Activated naive CD8-positive, alpha-beta T cell treated with anti-CD3 and anti-CD28 coated beads, Interleukin-2, amount 50 U/mL, for 24 hours (primary cell): Measurements from ENCODE around the gene NGEF.

Source experiments
- ATAC-seq: fragments of 150-1000 bp; cut with Tn5 transposase; one replicate; pipeline ENCODE4 v1.10.0; 2021
- DNase-seq: peaks from one replicate; pipeline ENCODE4 v3.0.0; 2021
- H3K27ac Mint-ChIP-seq: one replicate; pipeline ENCODE4 v1.8.0; 2021; ENCODE audit warnings: mild to moderate bottlenecking, mixed read lengths
- H3K27me3 Mint-ChIP-seq: one replicate; pipeline ENCODE4 v1.8.0; 2021; ENCODE audit warnings: mixed read lengths
- H3K36me3 Mint-ChIP-seq: one replicate; pipeline ENCODE4 v1.8.0; 2021; ENCODE audit warnings: low read depth, mixed read lengths
- H3K4me1 Mint-ChIP-seq: one replicate; pipeline ENCODE4 v1.8.0; 2021; ENCODE audit warnings: mixed read lengths
- H3K4me3 Mint-ChIP-seq: one replicate; pipeline ENCODE4 v1.8.0; 2021; ENCODE audit warnings: mild to moderate bottlenecking, moderate library complexity, mixed read lengths
- H3K9me3 Mint-ChIP-seq: one replicate; pipeline ENCODE4 v1.8.0; 2021; ENCODE audit warnings: mixed read lengths

NGEF gene

DNA sequence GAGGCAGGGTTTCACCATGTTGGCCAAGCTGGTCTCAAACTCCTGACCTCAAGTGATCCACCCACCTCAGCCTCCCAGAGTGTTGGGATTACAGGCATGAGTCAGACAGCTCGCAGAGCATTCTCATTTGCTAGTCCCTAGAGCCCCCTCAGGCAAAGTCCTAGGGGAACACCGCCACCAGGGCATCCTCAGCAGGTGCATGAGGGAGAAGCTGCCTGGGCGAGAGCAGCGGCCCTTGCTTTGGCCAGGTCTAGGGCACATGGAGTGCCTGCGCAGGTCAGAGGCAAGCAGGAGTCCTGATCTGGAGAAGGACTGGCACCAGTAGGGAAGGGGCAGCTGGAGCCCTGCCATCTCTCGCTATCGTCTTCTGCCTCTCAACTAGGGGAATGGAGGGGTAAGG is 32.4 kb downstream of the NGEF start:
- H3K36me3 Mint-ChIP-seq: no peaks in the 10 kb centered on the region

DNA sequence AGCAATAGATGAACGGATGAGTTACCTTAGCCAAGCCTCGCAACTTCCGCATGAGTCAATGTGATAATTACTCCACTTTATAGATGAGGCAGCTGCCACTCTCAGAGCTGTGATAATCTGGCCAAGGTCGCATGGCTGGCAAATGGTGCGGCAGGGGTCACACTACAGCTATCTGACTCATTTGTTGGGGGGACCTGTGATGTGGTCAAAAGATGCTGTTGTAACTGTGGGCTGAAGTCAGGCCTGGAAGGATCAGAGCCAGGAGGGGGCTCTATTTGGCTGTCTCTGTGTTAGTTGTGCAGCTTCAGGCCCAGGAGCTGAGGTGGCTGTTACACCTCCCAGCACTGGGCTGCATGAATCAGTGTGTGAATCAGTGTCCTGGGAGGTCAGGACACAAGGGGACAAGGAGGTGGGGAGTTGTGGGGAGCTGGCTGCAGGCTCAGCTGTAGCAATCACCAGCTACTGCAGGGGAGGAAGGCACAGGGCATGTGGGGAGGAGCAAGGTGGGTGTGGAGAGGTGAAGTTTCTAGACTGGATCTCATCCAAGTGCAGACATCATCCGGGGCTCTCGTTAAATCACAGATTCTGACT is 33.1 kb downstream of the NGEF start:
- H3K36me3 Mint-ChIP-seq: no peaks in the 10 kb centered on the region
- H3K27me3 Mint-ChIP-seq: peaks cover 13% of the 10 kb centered on the region
- ATAC-seq: peak; percentile 51
- DNase-seq: no peak
- H3K27ac Mint-ChIP-seq: no peak overlapping the region
- no peak overlapping the region for H3K4me3 Mint-ChIP-seq
- no peaks in the 10 kb centered on the region for H3K9me3 Mint-ChIP-seq
- H3K4me1 Mint-ChIP-seq: no peaks in the 10 kb centered on the region

More for the DNA sequence above, 32.4 kb downstream of the NGEF start:
- DNase-seq (no peak), ATAC-seq (no peak)
- H3K4me3 Mint-ChIP-seq: no peak overlapping the region
- no peaks in the 10 kb centered on the region for H3K9me3 Mint-ChIP-seq
- peaks cover 13% of the 10 kb centered on the region for H3K27me3 Mint-ChIP-seq
- no peaks in the 10 kb centered on the region for H3K4me1 Mint-ChIP-seq
- H3K27ac Mint-ChIP-seq: no peak overlapping the region

DNA sequence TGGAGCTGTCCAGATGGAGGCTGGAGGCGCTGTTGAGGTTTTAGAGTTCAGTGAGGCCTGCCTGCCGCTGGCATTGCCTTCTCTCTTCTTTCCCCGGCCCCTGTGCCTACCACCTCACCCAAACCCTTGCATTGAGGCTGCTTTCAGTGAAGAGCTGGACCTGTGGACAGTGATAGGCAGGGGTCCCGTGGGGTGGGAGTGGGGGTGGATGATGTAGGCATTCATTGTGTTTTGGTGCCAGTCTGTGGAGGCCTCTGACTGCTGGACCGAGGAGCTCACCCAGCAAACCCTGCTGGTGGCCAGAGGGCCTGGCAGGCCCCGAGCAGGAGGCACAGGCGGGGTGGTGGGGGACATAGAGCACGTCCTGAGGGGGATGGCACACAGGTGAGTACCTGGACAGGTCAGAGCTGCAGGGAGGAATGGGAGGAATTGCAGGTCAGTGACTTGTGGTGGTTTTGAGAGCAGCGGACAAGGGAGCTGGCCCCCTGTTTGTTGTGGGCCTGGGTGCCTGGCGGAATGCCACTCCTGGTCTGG is 35.6 kb downstream of the NGEF start:
- no peaks in the 10 kb centered on the region for H3K4me1 Mint-ChIP-seq
- H3K9me3 Mint-ChIP-seq: no peaks in the 10 kb centered on the region
- no peak overlapping the region for H3K27ac Mint-ChIP-seq
- peaks cover 5% of the 10 kb centered on the region for H3K27me3 Mint-ChIP-seq
- no peaks in the 10 kb centered on the region for H3K36me3 Mint-ChIP-seq
- H3K4me3 Mint-ChIP-seq: no peak overlapping the region
- DNase-seq: no peak
- no peak for ATAC-seq

DNA sequence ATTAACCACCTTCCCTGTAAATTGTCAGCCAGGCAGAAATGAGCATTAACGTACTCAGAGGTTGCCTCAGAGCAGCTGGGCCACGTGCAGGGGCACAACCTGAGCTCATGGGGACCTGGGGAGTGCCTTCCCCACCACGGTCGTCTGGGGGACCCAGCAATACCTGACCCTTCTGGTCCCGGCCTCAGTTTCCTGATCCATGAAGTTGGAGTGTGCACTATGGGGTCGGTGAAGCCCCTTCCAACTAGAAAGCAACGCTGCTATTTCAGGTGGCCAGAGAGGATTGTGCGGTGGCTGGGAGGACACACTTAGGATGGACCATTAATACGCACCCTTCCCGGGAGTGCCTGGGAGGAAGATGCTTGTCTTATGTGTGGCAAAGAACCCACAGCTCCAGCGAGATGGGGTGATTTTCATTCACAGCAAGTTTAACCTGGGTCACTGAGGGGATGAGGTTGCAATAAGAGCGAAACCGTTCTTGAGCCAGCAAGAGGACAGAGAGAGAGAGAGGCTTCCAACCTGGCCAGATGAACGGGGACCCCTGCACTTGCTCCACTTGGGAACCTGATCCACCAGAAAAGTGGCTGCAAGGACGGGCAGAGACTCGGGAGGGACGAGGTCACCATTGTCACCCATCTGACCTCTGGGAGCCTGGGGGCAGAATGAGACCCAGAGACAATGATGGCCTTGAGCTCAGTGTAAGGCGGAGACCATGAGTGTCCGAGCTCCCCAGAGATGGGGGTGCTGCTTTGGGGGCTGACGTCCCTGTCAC is 36.2 kb downstream of the NGEF start:
- DNase-seq (no peak), ATAC-seq (no peak)
- no peaks in the 10 kb centered on the region for H3K36me3 Mint-ChIP-seq
- no peak overlapping the region for H3K27ac Mint-ChIP-seq
- H3K9me3 Mint-ChIP-seq: no peaks in the 10 kb centered on the region
- no peaks in the 10 kb centered on the region for H3K4me1 Mint-ChIP-seq
- H3K27me3 Mint-ChIP-seq: peaks cover 5% of the 10 kb centered on the region
- no peak overlapping the region for H3K4me3 Mint-ChIP-seq

DNA sequence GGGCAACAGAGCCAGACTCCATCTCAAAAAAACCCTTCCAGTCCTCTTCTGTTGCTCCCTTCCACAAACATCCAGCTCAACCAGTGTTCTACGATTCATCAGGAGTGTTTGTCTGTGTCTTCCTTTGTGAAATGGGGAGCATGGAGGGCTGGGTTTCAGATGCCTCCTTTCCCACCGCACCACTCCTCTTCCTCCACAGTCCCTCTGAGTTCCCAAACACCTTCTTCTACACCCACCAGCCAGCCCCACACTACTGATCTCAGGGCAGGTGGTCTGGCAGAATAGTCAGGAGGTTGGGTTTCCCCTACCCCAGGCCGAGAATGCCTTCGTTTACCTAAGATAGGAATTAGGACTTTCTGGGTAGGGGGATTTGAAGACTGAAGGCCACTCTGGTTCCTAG is 36.9 kb downstream of the NGEF start:
- ATAC-seq (no peak), DNase-seq (no peak)
- no peak overlapping the region for H3K4me3 Mint-ChIP-seq
- no peaks in the 10 kb centered on the region for H3K9me3 Mint-ChIP-seq
- no peaks in the 10 kb centered on the region for H3K4me1 Mint-ChIP-seq
- peaks cover 2% of the 10 kb centered on the region for H3K27me3 Mint-ChIP-seq
- no peak overlapping the region for H3K27ac Mint-ChIP-seq
- no peaks in the 10 kb centered on the region for H3K36me3 Mint-ChIP-seq

DNA sequence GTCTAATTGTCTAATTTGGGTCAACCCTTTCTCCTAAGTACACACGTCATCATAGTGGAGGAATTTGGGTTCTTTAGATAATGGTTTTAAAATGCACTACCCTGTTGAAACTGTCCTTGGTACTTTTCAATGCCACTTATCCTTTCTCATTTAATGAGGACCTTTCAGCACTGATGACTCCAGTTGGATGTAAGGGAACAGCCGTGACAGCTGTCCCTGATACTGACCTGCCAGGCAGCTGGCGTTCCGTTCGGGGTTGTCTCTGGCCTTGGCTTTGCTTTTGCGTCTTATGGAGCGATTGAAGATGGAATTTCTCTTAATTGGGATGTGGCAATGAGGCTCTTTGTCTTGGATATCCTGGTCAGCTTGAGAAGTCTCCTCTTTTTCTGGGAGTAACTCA is 38.7 kb downstream of the NGEF start:
- DNase-seq (no peak), ATAC-seq (no peak)
- Mint-ChIP-seq H3K4me3 (no peak overlapping the region), H3K36me3 (no peaks in the 10 kb centered on the region), H3K27ac (no peak overlapping the region), H3K4me1 (no peaks in the 10 kb centered on the region), H3K9me3 (no peaks in the 10 kb centered on the region), H3K27me3 (no peaks in the 10 kb centered on the region)

DNA sequence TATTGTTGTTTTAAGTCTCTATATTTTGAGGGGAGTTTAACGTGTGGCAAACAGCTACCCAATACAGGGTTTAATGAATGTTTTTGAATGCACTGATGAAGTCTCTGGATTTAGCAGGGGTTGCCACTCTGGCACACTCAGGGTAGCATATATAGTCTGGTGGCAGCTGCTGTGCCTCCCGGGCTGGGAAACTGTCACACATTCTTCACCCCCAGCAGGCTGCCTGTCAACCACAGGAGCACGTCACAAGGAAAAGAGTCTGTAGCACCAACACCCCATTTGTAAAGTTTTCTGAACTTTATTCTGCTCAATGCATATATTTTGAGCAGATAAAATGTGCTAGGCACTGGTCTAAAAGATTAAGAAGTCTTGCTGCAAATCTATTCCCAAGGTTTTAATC is 39.3 kb downstream of the NGEF start:
- Mint-ChIP-seq H3K4me3 (no peak overlapping the region), H3K9me3 (no peaks in the 10 kb centered on the region), H3K4me1 (no peaks in the 10 kb centered on the region), H3K36me3 (no peaks in the 10 kb centered on the region), H3K27ac (no peak overlapping the region), H3K27me3 (no peaks in the 10 kb centered on the region)
- DNase-seq (no peak), ATAC-seq (no peak)

- no peaks in the 10 kb centered on the region for H3K9me3 Mint-ChIP-seq
- H3K27ac Mint-ChIP-seq: no peak overlapping the region
- no peaks in the 10 kb centered on the region for H3K36me3 Mint-ChIP-seq
- no peaks in the 10 kb centered on the region for H3K4me1 Mint-ChIP-seq
- no peak for ATAC-seq
- DNase-seq: no peak
- no peaks in the 10 kb centered on the region for H3K27me3 Mint-ChIP-seq
- H3K4me3 Mint-ChIP-seq: no peak overlapping the region
These were observed 39.9 kb downstream of the NGEF start for GRCh38 chr2:232973011-232973735.

DNA sequence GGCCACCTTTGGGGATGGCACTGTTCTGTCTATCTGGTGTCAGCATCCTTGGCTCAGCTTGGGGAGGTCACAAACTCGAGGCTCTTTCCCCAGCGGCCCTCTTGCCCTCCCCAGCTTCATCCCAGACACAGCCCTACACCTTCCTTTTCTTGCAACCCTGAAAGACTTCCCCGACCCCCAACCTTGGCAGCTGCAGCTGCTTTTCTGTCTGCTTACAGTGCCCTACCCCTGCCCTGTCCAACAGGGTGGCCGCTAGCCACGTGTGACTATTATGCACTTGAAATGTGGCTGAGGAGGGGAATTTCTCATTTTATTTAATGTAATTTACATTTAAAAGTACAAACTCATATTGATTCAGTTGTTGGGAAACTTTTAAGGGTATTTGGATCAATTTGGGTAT is 41.3 kb downstream of the NGEF start:
- DNase-seq: no peak
- H3K27ac Mint-ChIP-seq: no peak overlapping the region
- no peaks in the 10 kb centered on the region for H3K27me3 Mint-ChIP-seq
- H3K36me3 Mint-ChIP-seq: no peaks in the 10 kb centered on the region
- no peaks in the 10 kb centered on the region for H3K9me3 Mint-ChIP-seq
- no peak overlapping the region for H3K4me3 Mint-ChIP-seq
- no peak for ATAC-seq
- H3K4me1 Mint-ChIP-seq: no peaks in the 10 kb centered on the region

DNA sequence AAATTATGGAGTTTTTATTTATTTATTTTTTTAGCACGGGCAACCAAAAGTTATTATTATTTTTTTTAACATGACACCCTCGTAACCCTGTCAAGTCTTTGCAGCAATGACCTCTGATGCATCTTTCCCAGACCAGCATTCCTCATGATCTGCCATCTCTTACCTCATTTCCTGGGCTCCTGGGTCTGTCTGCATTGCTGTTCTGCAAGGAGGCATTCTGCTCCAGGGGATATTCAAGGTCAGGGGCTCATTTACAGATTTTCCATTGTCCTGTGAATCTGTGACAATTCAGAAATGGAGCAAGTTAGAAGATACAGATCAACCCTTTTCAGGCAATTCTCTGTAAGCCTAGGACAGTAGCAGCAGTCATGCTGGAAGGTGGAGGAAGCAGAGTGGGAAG is 43.0 kb downstream of the NGEF start:
- Mint-ChIP-seq H3K9me3 (no peaks in the 10 kb centered on the region), H3K27ac (no peak overlapping the region), H3K4me3 (no peak overlapping the region), H3K27me3 (no peaks in the 10 kb centered on the region), H3K36me3 (no peaks in the 10 kb centered on the region), H3K4me1 (no peaks in the 10 kb centered on the region)
- no peak for DNase-seq
- no peak for ATAC-seq

- DNase-seq: no peak
- Mint-ChIP-seq H3K4me1 (no peaks in the 10 kb centered on the region), H3K27ac (no peak overlapping the region), H3K27me3 (no peaks in the 10 kb centered on the region), H3K9me3 (no peaks in the 10 kb centered on the region), H3K36me3 (no peaks in the 10 kb centered on the region), H3K4me3 (no peak overlapping the region)
- ATAC-seq: no peak
These were observed 45.6 kb downstream of the NGEF start for GRCh38 chr2:232967474-232967873.

- Mint-ChIP-seq H3K36me3 (no peaks in the 10 kb centered on the region), H3K27me3 (no peaks in the 10 kb centered on the region), H3K9me3 (no peaks in the 10 kb centered on the region), H3K4me3 (no peak overlapping the region), H3K4me1 (no peaks in the 10 kb centered on the region), H3K27ac (no peak overlapping the region)
- ATAC-seq (no peak), DNase-seq (no peak)
These were observed 46.9 kb downstream of the NGEF start for GRCh38 chr2:232966122-232966521.

- no peaks in the 10 kb centered on the region for H3K36me3 Mint-ChIP-seq
- H3K4me3 Mint-ChIP-seq: no peak overlapping the region
- H3K9me3 Mint-ChIP-seq: peaks cover 3% of the 10 kb centered on the region
- H3K4me1 Mint-ChIP-seq: no peaks in the 10 kb centered on the region
- H3K27ac Mint-ChIP-seq: no peak overlapping the region
- H3K27me3 Mint-ChIP-seq: peaks cover 5% of the 10 kb centered on the region
- DNase-seq (no peak), ATAC-seq (no peak)
These were observed 49.1 kb downstream of the NGEF start for GRCh38 chr2:232963913-232964312.

GRCh38 chr2:232960862-232961261 is 52.2 kb downstream of the NGEF start:
- no peak for ATAC-seq
- Mint-ChIP-seq H3K4me1 (peaks cover 5% of the 10 kb centered on the region), H3K36me3 (no peaks in the 10 kb centered on the region), H3K9me3 (peaks cover 3% of the 10 kb centered on the region), H3K27me3 (peaks cover 5% of the 10 kb centered on the region), H3K27ac (no peak overlapping the region), H3K4me3 (no peak overlapping the region)
- no peak for DNase-seq

DNA sequence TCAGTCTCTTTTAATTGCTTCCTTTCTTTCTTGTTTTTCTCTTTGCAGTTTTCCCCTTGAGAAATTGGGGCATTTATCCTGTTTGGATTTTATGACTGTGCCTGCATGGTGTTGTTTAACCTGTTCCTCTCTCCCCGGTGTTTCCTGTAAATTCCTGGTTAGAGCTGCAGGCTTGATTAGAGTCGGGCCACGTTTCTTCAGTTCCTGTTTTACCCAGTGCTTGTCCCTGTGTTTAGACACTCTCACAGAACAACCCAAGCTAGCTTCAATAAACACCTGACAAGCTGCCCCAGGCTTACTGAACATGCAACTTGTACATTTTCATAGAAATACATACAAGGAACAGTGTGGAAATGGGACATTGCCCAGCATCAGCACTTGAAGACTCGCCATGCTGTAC is 53.9 kb downstream of the NGEF start:
- Mint-ChIP-seq H3K4me3 (no peak overlapping the region), H3K4me1 (peaks cover 7% of the 10 kb centered on the region), H3K36me3 (no peaks in the 10 kb centered on the region), H3K27me3 (peaks cover 5% of the 10 kb centered on the region), H3K9me3 (peaks cover 3% of the 10 kb centered on the region), H3K27ac (no peak overlapping the region)
- ATAC-seq (no peak), DNase-seq (no peak)
